AG20443 (cell line): ENCODE results near the gene OTOGL.
A peak's percentile ranks its signal among the peaks of the same experiment; 100 is the strongest.
"Not testable (repeated sequence)": the region's sequence is repeated elsewhere in the genome, so short reads cannot be mapped to it uniquely, and the experiment has no call there.

Source experiments
- DNase-seq: peaks from one replicate; pipeline ENCODE4 v3.0.0; 2012; ENCODE audit warnings: low spot score, mixed read lengths

OTOGL gene

DNA sequence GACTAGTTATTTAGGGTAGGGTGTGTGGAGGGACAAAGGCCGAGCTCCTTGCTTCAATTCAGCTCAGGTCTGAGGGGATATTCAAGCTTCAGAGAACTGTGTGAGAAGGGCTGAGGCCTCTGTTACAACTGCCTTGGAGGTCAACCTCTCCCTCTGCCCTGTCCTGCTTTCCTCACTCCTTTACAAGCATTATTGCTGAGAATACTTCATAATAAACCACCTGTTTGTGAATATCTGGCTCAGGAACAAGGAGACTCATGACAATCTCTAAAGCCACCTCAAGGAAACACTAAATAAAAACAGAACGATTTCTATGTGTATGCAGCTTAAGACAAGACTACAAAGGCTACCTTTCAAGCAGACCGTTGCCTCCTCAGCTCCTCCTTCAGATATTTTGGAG, 21.7 kb downstream of the OTOGL start:
- no peak for DNase-seq

DNA sequence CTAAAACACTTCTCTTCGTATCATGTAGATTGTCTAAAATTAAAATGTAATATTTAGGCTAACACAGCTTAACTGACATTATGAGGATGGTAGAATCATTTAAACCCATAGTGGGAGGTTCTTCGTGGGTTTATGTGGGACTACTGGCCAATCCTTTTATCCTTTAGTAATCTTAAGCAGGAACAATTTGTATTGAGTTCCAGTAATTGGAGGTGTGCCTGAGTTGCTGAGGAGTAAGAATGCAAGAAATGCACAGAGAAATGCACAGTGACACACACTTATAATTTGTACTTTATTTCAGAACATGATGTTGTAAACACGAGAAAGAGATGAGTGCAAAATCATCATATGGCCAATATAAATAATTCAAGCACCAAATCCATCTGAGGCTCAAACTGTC, 22.3 kb downstream of the OTOGL start:
- no peak for DNase-seq

DNA sequence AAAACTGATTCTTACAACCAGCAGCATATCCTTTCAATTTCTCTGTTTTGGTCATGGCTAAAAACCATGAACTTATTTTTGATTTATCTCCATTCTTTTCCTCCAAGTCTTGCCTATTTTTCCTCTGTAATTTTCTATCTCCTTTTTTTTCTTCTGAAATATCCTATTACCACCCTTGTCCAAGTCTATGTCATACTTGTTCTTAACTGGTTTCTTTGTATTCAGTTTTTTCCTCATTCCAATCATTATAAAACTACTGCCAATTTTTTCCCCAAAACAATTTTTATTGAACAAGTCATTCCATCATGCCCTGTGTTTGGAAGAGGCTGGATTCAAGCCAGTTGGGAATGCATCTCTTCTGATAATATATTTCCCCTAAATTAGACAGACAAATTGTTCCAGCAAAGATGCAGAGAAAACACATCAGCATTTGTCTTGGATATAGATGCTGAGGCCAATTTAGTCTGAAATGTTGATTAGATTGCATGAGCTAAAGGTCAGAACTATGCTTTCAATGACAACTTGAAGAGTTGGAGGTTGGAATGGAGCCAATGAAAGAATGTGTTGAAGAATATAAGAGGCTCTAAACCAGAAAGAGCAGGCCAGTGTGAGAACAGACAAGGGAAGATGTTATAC, 30.7 kb downstream of the OTOGL start:
- peak; percentile 16 for DNase-seq

DNA sequence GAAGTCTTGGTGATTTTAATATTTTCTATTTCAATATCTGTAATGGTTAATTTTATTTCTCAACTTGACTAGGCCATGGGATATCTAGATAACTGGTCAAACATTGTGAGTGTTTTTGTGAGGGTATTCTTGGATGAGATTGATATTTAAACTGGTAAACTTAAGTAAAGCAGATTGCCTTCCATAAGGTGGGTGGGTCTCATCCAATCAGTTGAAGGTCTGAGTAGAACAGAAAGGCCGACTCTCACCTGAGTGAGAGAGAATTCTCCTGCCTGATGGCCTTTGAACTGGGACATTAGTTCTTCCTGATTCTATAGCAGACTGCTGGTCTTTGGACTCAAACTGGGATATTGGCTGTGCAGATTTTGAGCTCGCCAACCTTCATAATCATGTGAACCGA, 36.3 kb downstream of the OTOGL start:
- no peak for DNase-seq

DNA sequence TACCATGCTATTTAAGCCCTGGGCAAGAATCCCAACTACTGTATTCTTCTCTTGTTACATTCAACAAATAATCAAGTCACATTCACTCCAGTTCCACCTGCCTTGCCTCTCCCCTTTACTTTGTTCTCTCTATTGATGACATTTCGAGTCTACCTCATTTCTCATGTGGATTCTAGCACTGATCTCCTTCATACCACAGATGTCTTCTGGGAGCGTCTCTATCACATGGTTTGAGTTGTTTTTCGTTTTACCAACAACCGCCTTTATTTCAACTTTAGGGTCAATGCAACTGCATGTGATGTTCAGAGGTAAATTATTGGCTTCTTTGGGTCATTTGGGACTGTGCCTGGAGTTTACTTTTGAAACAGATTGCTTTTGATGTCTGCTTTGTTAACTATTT, 40.7 kb downstream of the OTOGL start:
- no peak for DNase-seq

DNA sequence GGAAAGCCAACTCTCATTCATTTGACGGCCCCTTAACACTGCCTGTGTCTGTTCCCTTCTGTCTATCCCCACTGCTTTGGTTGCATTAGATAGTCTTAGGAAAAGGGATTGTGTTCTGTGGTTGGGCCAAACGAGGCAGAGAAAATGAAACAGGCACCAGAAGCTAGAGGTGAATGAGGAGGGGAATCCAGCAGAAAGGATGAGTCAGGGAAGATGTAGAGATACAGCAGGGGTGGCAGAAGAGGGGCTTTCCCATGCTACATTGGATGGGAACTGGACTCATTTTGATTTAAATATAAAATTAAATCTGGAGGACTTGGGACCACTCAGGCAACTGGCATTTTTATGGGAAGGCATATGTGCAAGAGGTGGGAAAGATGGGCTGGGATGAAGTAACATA, 43.3 kb downstream of the OTOGL start:
- DNase-seq = no peak

DNA sequence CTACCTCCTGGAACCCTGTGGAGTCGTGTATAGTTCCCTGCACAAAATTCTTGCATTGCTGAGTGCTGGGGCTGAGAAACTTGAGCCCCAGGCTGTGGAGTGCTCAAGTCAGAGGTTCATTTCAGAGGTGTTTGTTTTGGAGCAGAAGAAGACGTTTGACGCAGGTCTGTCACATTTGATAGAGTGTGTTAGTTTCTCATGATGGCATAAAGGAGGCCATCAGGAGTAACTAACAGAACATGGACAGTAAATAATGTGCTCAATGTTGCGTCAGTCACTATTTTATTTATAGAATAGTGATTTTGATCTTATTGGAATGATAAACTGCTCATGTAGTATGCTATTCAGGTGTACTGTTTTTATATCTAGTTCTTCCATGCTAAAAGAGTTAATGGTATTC, 44.2 kb downstream of the OTOGL start:
- DNase-seq = no peak

DNA sequence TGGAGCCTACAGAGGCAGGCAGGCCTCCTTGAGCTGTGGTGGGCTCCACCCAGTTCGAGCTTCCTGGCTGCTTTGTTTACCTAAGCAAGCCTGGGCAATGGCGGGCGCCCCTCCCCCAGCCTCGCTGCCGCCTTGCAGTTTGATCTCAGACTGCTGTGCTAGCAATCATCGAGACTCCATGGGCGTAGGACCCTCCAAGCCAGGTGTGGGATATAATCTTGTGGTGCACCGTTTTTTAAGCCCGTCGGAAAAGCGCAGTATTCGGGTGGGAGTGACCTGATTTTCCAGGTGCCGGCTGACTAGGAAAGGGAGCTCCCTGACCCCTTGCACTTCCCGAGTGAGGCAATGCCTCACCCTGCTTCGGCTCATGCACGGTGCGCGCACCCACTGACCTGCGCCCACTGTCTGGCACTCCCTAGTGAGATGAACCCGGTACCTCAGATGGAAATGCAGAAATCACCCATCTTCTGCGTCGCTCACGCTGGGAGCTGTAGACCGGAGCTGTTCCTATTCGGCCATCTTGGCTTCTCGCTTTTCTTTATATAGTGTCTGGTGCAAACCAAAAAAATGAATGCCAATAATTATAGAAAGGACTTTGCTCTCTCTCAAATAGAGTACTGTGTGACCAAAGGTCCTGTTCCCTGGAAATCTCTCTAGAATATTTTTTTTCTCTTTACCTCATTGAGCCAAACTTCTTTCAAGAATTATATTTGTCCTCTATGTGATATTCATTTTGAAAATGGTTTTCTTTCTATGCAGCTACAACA, 50.4 kb downstream of the OTOGL start:
- not testable (repeated sequence) for DNase-seq

DNA sequence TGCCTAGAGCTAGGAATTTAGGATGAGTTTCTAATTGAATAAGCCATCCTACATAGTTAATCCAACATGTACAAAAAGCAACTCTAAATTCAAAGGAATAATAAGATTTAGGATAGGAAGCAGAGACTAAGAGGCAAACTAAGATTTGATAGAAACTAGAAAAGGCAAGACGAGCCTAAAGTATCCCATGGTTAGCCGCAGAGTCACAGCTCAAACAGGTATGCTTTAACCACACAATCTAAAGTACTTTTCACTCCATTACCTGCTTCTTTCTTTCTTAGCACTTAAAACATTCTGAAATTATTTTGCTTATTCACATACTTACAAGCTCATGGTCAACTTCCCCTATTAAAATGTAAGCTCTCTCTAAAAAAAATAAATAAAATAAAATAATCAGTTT, 51.8 kb downstream of the OTOGL start:
- no peak for DNase-seq

DNA sequence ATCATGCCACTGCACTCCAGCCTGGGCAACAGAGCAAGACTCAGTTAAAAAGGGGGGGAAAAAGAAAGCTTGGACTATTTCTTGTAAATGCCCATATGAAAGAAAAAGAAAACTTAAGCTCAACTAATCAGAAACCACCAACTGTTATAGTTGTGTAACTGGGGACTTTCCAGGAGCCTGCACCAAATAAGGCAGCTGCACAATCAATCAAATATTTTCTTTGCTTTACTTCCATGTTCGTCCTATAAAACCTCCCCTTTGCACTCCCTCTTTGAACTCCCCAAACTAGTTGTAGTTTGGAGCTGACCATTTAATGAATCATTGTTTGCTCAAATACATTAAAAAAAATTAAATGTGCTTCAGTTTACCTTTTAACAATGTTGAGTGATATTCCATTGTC, 54.9 kb downstream of the OTOGL start:
- no peak for DNase-seq

DNA sequence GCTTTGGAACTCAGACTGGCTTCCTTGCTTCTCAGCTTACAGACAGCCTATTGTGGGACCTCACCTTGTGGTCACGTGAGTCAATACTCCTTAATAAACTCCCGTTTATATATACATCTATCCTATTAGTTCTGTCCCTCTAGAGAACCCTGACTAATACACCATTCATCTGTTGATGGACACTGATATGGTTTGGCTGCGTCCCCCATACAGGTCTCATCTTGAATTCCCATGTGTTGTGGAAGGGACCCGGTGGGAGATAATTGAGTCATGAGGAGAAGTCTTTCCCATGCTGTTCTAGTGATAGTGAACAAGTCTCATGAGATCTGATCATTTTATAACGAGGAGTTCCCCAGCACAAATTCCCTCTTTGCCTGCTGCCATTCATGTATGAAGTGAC, 57.0 kb downstream of the OTOGL start:
- no peak for DNase-seq

DNA sequence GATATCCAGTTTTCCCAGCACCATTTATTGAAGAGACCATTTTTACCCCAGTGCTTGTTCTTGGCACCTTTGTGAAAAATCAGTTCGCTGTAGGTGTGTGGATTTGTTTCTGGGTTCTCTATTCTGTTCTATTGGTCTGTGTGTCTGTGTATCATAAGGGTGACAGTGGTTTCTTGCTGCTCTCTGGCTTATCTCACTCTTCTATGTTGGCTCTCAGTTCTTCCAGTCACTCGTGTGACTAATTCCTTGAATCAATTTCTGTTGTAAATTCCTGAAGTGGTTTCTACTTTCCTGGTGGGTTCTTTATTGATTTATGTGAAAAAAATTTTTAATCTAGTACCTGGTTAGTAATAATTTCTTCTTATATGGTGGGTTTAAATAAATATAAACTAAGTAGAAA, 58.3 kb downstream of the OTOGL start:
- peak; percentile 28 for DNase-seq

DNA sequence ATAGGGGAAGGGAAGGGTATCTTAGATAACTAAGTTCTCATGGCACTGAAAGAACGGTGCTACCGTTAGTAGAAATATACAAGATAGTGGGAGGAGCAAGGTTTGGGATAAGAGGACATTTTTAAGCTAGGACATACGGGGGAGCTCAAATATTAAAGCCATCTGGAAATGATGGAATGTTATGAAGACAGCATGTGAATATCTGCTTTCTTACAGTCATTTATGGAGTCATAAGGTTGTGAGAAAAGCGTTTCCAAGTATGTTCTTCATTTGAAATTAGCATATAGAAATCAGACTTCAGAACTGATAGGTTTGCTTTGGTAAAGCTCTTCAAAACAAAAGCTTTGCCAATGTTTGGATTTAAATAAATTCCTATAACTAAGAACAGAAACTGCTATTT, 62.3 kb downstream of the OTOGL start:
- DNase-seq = no peak

DNA sequence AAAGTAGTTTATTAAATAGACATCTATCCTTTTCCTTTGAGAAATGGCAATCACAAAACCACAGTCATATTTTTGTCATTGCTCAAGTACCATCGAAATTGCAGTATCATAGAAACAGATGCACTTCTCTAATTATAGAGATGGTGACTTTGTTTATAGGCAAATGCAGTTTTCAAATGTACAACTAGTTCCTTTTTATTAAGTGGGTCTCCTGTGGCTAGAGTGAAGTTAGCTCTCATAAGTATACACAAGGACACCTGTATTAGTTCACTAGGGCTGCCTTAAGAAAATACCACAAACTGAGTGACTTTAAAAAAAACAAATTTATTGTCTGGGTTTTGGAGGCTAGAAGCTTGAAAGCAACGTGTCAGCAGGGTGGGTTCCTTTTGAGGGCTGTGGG, 62.8 kb downstream of the OTOGL start:
- DNase-seq = no peak

DNA sequence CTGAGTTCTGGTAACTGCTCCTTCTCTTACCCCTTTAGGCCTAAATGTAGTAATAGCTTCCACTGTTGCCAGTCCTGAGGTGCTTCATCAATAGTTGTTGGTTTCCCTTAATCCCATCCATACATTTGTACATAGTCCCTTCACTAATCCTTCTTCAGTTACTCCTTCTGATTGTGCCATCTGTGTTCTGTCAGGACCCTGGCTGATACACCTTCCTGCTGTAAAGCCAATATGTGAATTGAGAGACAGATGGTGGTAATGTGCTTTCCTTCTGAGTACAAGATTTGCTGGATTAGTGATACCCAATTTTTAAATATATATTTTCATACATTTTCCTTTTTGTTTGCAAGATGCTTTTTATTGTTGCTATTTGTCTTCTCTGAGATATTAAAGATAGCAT, 66.4 kb downstream of the OTOGL start:
- DNase-seq = no peak

DNA sequence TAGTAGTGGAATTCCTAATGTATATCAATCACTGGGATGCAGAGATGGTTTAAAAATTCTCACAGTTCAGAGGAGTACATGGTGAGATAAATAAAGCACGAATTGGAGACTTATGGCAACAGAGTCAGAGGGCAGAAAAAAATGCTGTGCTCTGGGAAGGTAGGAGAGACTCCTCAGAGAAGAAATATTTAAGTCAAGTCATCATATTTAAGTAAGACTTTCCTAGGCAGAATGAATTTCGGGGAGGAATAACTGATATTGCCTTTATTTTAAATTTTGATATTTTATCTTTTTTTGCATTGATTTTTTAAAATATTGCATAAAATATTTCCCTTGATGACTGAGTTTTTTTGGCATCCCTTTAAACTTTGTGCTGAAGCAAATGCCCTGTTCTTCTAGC, 67.4 kb downstream of the OTOGL start:
- DNase-seq = no peak

DNA sequence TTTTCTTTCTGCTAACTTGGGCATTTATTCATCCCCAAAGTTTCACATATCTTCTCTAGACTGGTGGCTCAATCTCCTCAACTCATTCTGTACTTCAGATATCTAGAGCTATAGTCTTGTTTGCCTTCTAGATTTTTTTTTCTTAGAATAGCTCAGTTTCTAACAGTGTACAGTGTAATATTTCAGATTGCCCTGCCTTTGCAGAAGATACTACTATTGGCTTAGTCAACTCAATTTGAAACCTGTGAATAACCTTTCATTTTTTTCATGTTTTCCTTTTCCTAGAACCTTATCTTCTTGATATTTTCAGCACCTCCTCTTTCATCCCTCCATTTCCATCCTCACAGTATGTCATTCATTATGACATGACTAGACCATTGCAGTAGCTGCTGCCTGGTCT, 69.6 kb downstream of the OTOGL start:
- DNase-seq = no peak

DNA sequence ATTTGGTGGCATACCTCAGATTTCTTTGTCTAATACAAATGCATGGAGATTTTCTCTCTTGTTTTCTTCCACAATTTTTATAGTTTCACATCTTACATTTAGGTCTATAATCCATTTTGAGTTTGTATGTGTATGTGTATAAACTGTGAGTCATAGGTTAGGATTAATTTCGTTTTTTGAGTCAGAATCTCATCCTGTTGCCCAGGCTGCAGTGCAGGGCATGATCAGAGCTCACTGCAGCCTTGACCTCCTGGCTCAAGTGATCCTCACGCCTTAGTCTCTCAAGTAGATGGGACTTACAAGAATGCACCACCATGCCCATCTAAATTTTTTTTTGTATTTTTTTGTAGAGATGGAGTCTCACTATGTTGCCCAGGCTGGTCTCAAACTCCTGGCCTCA, 71.6 kb downstream of the OTOGL start:
- no peak for DNase-seq

DNA sequence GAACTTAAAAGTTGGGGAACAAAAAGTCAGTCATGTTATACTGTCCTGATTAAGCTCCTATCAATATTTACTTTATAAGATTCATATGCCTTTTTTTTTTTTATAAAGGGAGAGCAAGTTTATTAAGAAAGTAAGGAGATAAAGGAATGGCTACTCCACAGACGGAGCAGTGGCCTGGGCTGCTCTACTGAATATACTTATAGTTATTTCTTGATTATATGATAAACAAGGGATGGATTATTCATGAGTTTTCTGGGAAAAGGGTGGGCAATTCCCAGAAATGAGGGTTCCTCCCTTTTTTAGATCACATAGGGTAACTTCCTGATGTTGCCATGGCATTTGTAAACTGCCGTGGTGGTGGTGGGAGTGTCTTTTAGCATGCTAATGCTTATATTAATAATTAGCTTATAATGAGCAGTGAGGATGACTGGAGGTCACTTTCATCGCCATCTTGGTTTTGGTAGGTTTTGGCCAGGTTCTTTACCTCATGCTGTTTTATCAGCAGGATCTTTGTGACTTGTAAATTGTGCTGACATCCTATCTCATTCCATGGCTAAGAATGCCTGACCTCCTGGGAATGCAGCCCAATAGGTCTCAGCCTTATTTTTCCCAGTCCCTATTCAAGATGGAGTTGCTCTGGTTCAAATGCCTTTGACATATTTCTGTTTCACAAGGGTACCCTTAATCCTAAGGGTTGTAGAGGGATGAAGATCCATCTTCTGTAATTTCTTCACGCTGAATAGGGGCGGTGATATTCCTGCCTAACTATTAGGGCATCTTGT, 73.9 kb downstream of the OTOGL start:
- DNase-seq = no peak

DNA sequence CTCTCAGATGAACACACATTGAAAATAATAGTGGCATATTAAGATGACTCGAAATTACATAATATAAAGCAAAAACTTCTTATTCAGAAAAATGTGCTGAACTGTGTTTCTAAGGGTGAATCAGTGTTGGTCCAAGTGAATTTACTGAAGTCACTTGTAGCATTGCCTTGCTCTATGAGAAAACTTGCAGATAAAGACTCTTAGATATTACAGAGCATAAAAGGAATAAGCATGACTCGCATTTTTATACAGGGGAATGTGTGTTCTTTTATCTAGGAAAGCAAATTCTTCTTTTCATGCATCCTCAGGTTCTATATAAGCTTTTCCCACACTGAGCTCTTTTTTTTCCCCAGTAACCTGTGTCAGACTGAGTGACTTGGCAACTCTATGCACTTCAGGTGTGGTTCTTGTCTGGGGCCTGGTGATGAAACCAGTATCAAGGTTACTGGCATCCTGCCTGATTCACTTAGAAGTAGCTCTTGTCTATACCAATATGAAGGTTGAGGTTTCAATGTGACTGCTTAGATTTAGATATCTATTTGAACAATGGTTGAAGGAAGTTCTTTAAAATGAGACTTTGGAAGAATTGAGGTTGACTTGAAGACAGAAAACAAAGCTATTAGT, 76.1 kb downstream of the OTOGL start:
- no peak for DNase-seq

DNA sequence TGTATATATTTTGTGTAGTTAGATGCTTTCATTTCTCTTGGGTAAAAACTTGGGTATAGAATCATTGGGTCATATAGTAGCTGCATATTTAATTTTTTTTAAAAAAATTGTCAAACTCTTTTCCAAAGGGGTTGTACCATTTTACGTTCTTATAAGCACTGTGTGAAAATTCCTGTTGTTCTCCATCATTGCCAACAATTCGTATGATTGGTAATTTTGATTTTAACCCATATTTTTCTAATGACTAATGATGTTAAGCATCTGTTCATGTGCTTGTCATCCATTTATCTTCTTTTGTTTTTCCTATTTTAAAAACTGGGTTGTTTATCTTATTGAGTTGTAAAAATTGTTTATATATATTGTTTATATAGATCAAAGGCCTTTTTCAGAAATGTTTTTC, 77.4 kb downstream of the OTOGL start:
- no peak for DNase-seq

DNA sequence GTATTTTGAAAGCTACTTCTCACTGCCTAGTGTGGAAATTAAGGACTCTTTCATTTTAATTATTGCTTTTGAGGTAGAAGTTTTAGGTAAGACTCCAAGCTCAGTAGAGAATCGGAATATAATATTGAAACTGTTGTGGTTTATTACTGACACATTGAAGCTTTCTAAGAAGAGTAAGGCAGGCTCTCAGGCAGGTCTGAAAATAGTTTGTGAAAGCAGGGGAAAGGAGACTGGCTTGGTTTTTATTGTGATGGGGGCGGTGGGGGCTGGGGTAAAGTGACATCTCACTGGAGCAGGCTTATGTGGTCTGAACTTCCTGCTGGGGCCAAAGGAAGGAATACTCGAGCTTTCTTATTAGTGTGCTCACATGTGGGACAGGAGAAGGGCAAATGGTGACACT, 79.5 kb downstream of the OTOGL start:
- DNase-seq = no peak

DNA sequence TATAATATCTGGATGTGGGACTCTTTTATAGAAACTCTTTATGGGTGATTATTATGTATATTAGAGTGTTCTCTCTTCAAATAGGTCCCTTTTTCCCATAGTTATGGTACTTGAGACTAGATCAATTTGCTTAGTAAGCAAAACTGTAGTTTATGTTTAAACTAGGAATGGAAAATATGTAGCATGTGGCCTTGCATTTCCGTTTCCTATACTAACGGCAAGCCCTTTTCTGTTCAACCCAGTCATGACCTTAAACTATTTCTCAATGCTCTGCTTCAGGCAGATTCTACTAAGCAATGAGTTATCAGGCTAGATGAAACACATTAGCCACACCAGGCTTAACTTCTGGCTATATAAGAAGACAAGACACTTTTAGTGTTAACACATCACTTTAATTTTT, 84.6 kb downstream of the OTOGL start:
- peak; percentile 27 for DNase-seq
